Activated T-helper 1 cell treated with anti-CD3 and anti-CD28 coated beads, Interleukin-12 subunit alpha, Interleukin-12 subunit beta, Interleukin-2, Interleukin-4 antibody, amounts not matched to agents 30 ng/mL and 10 ng/mL and 1 ng/mL, durations not matched to agents 14 hours and 24 hours and 36 hours (primary cell): ENCODE measurements around the gene NGFR. TPM values are rescaled to one million over a fixed set of nuclear protein-coding genes. Genes with fewer than 3 reads are reported as not detected.

Source experiments
- DNase-seq: peaks from one replicate; pipeline ENCODE4 v3.0.0; 2021; ENCODE audit warnings: low spot score
- H3K27ac Mint-ChIP-seq: one replicate; pipeline ENCODE4 v1.8.0; 2021; ENCODE audit warnings: mild to moderate bottlenecking, mixed read lengths
- H3K27me3 Mint-ChIP-seq: one replicate; pipeline ENCODE4 v1.8.0; 2022; ENCODE audit warnings: mild to moderate bottlenecking, moderate library complexity, mixed read lengths; ENCODE audit not compliant: insufficient read depth
- H3K36me3 Mint-ChIP-seq: one replicate; pipeline ENCODE4 v1.8.0; 2021; ENCODE audit warnings: low read depth, mixed read lengths
- H3K4me1 Mint-ChIP-seq: one replicate; pipeline ENCODE4 v1.8.0; 2021; ENCODE audit warnings: low read depth, mixed read lengths
- H3K4me3 Mint-ChIP-seq: one replicate; pipeline ENCODE4 v1.8.0; 2021; ENCODE audit warnings: mild to moderate bottlenecking, moderate library complexity, mixed read lengths
- H3K9me3 Mint-ChIP-seq: one replicate; pipeline ENCODE4 v1.8.0; 2021; ENCODE audit warnings: mixed read lengths
- intact Hi-C: fragments of 100-400 bp; cut with micrococcal nuclease; formaldehyde crosslinking; loops from one replicate; pipeline ENCODE4 v1.15.1; 2024
- total RNA-seq: library from RNA; stranded (reverse); gene quantifications from 2 replicates; pipeline ENCODE4 v1.2.3, GENCODE V29; 2022

The NGFR gene
- total RNA-seq, 1 donor from 2014 or later: 0.13 TPM

DNA sequence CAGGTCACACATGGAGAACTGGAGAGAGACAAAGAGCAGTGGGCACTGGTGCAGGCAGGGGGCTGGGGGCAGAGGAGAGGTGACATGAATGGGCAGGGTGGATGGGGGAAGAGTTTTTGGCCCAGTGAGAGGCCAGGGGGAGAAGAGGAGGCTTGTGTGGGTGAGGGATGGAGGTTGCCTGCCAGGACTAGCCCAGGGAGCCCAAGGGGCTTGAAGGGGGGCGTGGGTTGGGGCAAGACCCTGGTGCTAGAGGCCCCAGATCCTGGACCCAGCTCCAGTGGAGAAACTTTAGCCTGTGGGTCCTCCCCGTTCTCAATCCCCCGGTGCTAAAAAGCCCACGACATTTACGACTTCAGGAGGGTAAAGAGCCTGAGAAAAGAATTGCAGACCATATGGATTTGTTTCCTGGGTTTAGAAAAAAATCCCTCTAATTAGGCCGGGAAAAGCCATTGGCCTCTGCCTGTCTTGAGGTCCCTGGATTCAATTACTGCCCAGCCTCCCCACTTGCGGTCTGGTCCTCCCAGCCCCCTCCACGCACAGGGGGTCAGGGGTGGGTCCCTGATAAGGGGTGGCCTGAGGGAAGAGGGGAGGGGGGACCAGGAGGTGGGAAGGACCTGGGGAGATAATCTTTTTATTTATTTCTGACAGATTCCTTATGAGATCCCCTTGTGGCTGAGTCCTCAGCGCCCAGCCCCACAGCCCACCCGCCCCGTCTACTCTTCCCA lies 33.0 kb downstream of the NGFR start:
- no peaks in the 10 kb centered on the region for H3K4me1 Mint-ChIP-seq

DNA sequence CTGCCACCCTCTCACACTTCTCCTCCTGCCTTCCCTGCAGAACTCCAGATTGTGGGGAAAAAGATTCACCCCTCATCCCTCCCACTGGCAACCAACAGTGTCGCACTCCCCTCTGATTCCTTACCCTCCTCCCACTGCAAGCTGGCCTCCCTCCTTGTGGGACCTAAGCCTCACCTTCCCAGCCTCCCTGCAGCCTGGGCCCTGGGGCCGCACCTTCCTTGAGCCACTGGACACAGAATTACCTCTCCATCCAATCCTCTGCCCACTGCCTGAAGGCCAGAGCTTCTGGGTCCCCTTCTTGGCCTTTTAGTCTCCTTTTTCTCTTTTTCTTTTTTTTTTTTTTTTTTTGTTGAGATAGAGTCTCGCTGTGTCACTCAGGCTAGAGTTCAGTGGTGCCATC lies 33.9 kb downstream of the NGFR start:
- intact Hi-C loops: no loop called here
- no peak for DNase-seq
- Mint-ChIP-seq H3K4me3 (no peak overlapping the region), H3K4me1 (no peaks in the 10 kb centered on the region), H3K27ac (no peak overlapping the region), H3K27me3 (peaks cover 17% of the 10 kb centered on the region), H3K9me3 (no peaks in the 10 kb centered on the region), H3K36me3 (no peaks in the 10 kb centered on the region)

More for the DNA sequence above, 33.0 kb downstream of the NGFR start:
- intact Hi-C loops: no loop called here
- Mint-ChIP-seq H3K27me3 (peaks cover 14% of the 10 kb centered on the region), H3K36me3 (no peaks in the 10 kb centered on the region), H3K27ac (no peak overlapping the region), H3K4me3 (no peak overlapping the region), H3K9me3 (no peaks in the 10 kb centered on the region)
- no peak for DNase-seq

DNA sequence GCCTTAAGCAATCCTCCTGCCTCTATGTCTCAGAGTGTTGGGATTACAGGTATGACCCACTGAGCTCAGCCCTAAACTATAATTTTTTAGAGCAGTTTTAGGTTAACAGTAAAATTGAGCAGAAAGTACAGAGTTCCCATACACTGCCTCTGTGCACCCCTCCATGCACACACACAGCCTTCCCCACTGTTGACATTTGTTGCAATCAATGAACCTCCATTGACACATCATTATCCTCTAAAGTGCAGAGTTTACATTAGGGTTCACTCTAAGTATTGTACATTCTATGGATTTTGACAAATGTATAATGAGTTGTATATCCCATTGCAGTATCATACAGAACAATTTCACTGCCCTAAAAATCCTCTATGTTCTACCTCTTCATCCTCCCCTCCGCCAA lies 35.0 kb downstream of the NGFR start:
- intact Hi-C loops: no loop called here
- no peak overlapping the region for H3K27ac Mint-ChIP-seq
- DNase-seq: no peak
- H3K4me3 Mint-ChIP-seq: no peak overlapping the region
- no peaks in the 10 kb centered on the region for H3K4me1 Mint-ChIP-seq
- H3K36me3 Mint-ChIP-seq: no peaks in the 10 kb centered on the region
- H3K9me3 Mint-ChIP-seq: no peaks in the 10 kb centered on the region
- H3K27me3 Mint-ChIP-seq: peaks cover 21% of the 10 kb centered on the region

DNA sequence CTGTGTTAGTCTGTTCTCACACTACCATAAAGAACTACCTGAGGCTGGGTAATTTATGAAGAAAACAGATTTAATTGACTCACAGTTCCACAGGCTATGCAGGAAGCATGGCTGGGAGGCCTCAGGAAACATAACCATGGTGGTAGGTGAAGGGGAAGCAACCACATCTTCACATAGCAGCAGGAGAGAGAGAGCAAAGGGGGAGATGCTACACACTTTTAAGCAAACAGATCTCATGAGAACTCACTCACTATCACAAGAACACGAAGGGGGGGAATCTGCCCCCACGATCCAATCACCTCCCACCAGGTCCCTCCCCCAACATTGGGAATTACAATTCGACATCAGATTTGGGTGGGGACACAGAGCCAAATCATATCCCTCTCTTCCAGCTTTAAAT lies 48.8 kb downstream of the NGFR start:
- Mint-ChIP-seq H3K27ac (no peak overlapping the region), H3K27me3 (peaks cover 19% of the 10 kb centered on the region), H3K4me1 (no peaks in the 10 kb centered on the region), H3K9me3 (peaks cover 14% of the 10 kb centered on the region), H3K4me3 (no peak overlapping the region), H3K36me3 (no peaks in the 10 kb centered on the region)
- DNase-seq: no peak
- intact Hi-C loops: no loop called here

DNA sequence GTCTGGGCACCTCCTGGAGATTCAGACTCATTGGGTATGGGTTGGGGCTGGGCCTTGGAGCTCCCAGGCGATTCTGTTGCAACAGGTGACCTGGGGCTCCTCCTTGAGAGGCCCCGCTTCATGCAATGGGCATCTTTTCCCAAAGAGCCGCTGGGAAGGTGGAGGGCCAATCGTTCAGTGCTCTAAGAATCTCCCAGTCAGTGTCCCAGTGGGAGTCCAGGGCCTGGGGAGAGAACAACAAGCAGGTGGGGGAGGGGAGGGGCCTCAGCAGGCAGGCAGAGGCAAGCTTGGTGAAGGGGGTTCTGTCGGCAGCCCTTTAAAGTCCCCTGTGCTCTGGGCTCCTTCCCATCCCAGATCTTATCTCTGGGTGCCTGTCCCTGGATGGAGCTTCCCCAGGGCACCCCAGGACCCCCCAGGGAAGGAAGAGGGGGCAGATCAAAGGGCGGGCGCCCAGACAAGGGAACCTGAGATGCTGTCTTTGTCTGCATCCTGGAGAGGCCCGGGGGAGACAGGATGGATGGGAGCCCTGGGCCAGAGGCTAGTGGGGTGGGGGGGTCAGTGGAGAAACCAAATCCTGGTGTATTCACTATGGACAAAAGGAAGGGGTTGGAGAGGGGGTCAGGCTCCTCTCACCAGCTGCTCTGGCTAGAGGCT lies 50.0 kb downstream of the NGFR start:
- peaks cover 17% of the 10 kb centered on the region for H3K27me3 Mint-ChIP-seq

DNA sequence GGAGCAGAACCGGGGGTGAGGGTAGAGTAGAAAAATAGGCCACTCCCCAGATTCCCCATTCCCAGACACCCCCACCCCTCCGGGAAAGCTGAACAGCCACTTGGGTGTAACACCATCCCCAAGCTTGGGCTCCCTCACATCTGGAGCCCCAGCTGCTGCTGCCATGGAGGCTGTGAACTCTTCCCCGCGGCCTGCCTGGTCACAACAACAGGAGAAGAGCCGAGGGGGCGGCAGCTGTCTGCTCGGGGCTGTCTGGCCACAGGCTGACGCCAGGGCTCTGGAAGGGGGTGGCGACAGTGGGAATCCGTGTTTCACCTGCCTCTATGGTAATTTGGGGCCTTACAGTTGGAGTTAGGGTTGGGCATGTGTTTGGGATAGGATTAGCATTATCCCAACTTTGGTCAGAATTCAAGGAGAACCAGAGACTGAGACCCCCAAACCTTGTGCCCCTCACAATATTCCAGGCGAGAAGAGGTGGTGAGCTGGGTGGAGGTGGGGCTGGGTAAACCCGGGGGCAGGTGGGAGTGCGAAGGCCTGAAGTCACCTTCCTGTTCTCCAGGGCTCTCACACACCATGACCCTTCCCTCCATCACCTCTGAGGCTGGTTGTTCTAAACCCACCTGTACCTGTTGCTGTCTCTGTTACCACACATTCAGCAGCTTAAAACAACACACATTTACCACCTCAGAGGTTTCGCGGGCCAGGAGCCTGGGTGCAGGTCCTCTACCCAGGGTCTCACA lies 50.9 kb downstream of the NGFR start:
- Mint-ChIP-seq H3K36me3 (no peaks in the 10 kb centered on the region), H3K27me3 (peaks cover 11% of the 10 kb centered on the region), H3K4me1 (no peaks in the 10 kb centered on the region), H3K9me3 (peaks cover 14% of the 10 kb centered on the region), H3K27ac (no peak overlapping the region), H3K4me3 (no peak overlapping the region)
- DNase-seq: no peak
- intact Hi-C loops: no loop called here

More for the DNA sequence above, 50.0 kb downstream of the NGFR start:
- Mint-ChIP-seq H3K9me3 (peaks cover 14% of the 10 kb centered on the region), H3K27ac (no peak overlapping the region), H3K4me1 (no peaks in the 10 kb centered on the region), H3K36me3 (no peaks in the 10 kb centered on the region), H3K4me3 (no peak overlapping the region)
- DNase-seq: no peak
- intact Hi-C loops: no loop called here

DNA sequence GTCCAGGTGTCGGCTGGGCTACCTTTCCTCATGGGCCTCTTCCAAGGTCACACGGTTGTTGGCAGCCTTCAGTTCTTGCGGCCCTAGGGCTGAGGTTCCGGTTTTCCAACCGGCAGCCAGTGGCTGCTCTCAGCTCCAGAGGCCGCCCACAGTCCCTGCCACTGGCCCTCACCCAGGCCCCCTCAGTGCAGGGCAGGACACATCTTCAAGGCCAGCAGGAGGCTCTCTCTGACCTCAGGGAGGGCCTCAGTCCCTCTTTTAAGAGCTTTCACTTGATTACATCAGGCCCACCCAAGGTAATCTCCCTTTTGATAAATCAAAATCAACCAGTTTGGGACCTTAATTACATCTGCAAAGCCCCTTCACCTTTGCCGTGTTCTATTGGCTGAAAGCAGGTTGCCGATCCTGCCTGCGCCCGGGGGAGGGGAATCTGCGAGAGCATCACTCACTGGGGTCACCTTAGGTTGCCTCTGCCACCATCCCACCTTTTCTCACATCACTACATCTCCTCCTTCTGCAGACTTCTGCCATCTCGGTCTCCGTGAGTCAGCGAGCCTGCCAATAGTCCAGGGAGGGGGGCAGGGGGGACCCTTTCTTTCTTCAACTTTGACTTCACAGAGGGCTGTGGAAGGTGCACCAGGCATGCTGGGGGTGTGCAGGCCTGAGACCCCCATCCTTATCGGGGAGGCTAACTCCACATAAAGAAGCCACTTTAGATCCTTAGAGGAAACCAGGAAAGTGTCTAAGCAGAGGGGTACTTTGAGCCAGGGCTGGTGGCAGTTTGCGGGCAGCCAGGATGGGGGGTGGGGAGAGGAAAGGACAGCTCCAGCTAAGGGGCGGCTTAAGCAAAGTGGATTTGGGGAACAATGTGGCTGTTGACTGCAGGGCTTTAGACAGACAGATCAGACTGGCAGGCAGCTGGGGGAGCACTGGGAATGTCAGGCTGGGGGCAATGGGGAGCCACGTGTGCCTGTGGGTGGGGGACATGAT lies 51.7 kb downstream of the NGFR start:
- peaks cover 7% of the 10 kb centered on the region for H3K27me3 Mint-ChIP-seq
- no peak for DNase-seq

DNA sequence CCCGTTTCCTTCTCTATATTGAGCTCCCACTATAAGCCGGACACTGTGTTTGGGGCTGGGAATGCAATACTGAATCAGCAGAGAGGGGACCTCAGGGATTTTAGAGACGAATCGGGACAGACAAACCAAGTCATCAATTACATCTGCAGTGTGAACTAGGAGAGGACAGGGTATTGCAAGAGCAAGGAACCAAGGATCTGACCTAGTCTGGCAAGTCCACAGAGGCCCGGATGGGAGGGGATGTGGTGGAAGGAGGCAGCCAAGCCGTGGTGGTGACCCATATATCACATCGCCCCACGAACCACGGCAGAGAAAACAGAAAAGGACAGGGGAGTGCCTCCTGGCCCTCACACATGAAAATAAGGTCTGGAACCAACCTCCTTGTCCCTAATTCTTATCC lies 52.5 kb downstream of the NGFR start:
- no peak for DNase-seq
- peaks cover 7% of the 10 kb centered on the region for H3K27me3 Mint-ChIP-seq
- H3K4me1 Mint-ChIP-seq: no peaks in the 10 kb centered on the region
- intact Hi-C loops: no loop called here
- H3K36me3 Mint-ChIP-seq: no peaks in the 10 kb centered on the region
- H3K27ac Mint-ChIP-seq: no peak overlapping the region
- no peak overlapping the region for H3K4me3 Mint-ChIP-seq
- H3K9me3 Mint-ChIP-seq: peaks cover 14% of the 10 kb centered on the region

More for the DNA sequence above, 51.7 kb downstream of the NGFR start:
- Mint-ChIP-seq H3K4me3 (no peak overlapping the region), H3K9me3 (peaks cover 14% of the 10 kb centered on the region), H3K27ac (no peak overlapping the region), H3K4me1 (no peaks in the 10 kb centered on the region), H3K36me3 (no peaks in the 10 kb centered on the region)
- intact Hi-C loops: no loop called here

DNA sequence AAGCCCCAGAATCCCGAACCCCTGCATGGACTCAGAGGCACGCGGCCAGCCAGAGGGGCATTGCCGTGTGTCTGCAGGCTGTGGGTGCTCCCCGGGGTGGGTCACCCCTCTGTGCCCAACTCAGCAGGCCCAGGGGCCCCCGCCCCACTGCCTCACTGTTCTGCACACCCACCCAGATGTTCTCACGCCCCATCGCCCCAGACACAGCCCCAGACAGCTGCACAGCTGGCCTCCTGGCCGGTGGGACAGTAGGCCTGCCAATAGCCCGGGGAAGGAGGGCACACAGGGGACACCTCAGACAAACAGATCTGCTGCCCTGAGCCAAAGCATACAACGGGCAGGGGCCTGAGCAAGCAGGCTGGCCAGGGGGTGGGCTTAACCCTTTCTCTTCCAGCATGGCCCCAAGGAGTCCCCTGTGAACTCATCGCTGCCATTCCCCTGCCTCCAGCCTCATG lies 53.0 kb downstream of the NGFR start:
- DNase-seq: no peak
- H3K9me3 Mint-ChIP-seq: peaks cover 14% of the 10 kb centered on the region
- no peak overlapping the region for H3K27ac Mint-ChIP-seq
- intact Hi-C loops: no loop called here
- H3K27me3 Mint-ChIP-seq: peaks cover 7% of the 10 kb centered on the region
- H3K4me1 Mint-ChIP-seq: no peaks in the 10 kb centered on the region
- H3K4me3 Mint-ChIP-seq: no peak overlapping the region
- no peaks in the 10 kb centered on the region for H3K36me3 Mint-ChIP-seq

DNA sequence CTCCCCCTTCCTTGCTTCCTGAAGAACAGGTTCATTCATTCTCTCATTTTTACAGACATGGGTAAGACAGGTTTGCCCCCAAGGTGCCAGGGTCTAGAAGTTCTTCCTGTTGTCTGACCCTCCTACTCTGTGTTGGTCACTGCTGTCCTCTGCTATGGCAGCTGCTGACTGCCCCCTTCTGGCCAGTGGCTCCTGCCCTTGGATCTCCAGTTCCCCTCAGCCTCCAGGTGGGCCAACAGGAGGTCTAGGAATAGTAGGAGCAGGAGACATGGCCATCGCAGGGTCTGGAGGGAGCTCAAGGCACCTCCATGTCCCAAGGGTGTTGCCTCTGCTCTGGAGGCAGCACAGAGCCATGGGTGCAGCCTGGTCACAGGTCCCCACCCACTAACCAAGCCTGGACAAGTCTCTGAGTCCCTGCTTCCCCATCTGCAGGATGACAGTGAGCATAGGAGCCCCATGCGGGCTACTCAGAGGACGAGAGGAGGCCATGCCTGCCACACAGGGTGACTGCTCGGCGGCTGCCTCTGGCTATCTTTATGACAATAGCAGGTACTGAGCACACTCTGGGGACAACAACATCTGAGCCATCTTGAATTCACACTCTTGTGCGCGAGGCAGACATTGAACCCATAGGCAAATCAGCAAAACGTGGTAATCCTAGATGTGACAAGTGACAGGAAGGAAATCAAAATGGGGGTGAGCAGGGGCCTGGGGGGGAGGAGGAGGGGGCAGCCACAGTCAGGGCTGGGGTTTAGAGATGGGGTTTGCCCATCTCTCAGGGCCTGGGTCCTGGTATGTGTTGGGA lies 53.6 kb downstream of the NGFR start:
- intact Hi-C loops: no loop called here
- H3K9me3 Mint-ChIP-seq: peaks cover 8% of the 10 kb centered on the region
- peaks cover 4% of the 10 kb centered on the region for H3K27me3 Mint-ChIP-seq
- H3K4me1 Mint-ChIP-seq: no peaks in the 10 kb centered on the region
- H3K27ac Mint-ChIP-seq: no peak overlapping the region
- no peak for DNase-seq
- H3K4me3 Mint-ChIP-seq: no peak overlapping the region
- no peaks in the 10 kb centered on the region for H3K36me3 Mint-ChIP-seq

DNA sequence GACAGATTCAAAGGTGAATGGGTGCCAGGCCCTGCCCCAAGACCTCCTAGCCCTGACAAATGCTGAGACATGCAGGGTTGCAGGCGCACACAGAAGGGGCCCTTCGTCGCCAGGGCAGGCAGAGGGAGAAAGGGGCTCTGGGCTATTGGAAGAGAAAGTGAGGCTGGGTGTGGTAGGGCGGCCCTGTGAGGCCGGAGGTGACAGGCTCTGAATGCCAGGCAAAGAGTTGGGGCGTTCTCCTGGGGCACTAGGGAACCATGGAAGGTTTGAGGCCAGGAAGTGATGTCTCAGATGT lies 54.2 kb downstream of the NGFR start:
- Mint-ChIP-seq H3K4me1 (no peaks in the 10 kb centered on the region), H3K4me3 (no peak overlapping the region), H3K9me3 (peaks cover 2% of the 10 kb centered on the region), H3K27me3 (no peaks in the 10 kb centered on the region), H3K36me3 (no peaks in the 10 kb centered on the region), H3K27ac (no peak overlapping the region)
- intact Hi-C loops: no loop called here
- no peak for DNase-seq
